GM18519 (cell line): ENCODE results near the gene CDH12.

Experiments used
- ATAC-seq: cut with Tn5 transposase; IDR thresholded peaks from one replicate; pipeline ENCODE4 v1.9.1; 2021; ENCODE audit warnings: mild to moderate bottlenecking, moderate library complexity; ENCODE audit not compliant: unreplicated experiment, low FRiP score

Gene CDH12

GRCh38 chr5:21882074-21882745, 970.9 kb downstream of the CDH12 start:
- no peak for ATAC-seq

- ATAC-seq = no peak
Observed at GRCh38 chr5:21880164-21880563, 973.0 kb downstream of the CDH12 start.

- ATAC-seq = no peak
Observed at GRCh38 chr5:21862986-21863385, 990.2 kb downstream of the CDH12 start.

GRCh38 chr5:21858441-21858840, 994.7 kb downstream of the CDH12 start:
- no peak for ATAC-seq

GRCh38 chr5:21856987-21857386, 996.2 kb downstream of the CDH12 start:
- ATAC-seq = no peak

GRCh38 chr5:21847300-21847699, 1005.8 kb downstream of the CDH12 start:
- ATAC-seq = no peak

- ATAC-seq = no peak
Observed at GRCh38 chr5:21844960-21845359, 1008.2 kb downstream of the CDH12 start.

GRCh38 chr5:21834863-21835262, 1018.3 kb downstream of the CDH12 start:
- ATAC-seq = no peak

GRCh38 chr5:21831145-21831787, 1021.9 kb downstream of the CDH12 start:
- peak; percentile 80 for ATAC-seq

GRCh38 chr5:21826884-21827283, 1026.3 kb downstream of the CDH12 start:
- peak; percentile 39 for ATAC-seq

GRCh38 chr5:21823588-21823987, 1029.6 kb downstream of the CDH12 start:
- ATAC-seq = no peak

GRCh38 chr5:21823076-21823574, 1030.0 kb downstream of the CDH12 start:
- ATAC-seq = no peak

- ATAC-seq = no peak
Observed at GRCh38 chr5:21820527-21820926, 1032.6 kb downstream of the CDH12 start.

GRCh38 chr5:21818370-21818720, 1034.8 kb downstream of the CDH12 start:
- ATAC-seq = no peak

GRCh38 chr5:21817668-21818369, 1035.3 kb downstream of the CDH12 start:
- ATAC-seq = no peak

- peak; percentile 35 for ATAC-seq
Observed at GRCh38 chr5:21810737-21811316, 1042.3 kb downstream of the CDH12 start.

- ATAC-seq = no peak
Observed at GRCh38 chr5:21809611-21810010, 1043.5 kb downstream of the CDH12 start.

GRCh38 chr5:21807953-21808352, 1045.2 kb downstream of the CDH12 start:
- ATAC-seq = peak; percentile 35

- no peak for ATAC-seq
Observed at GRCh38 chr5:21806943-21807342, 1046.2 kb downstream of the CDH12 start.

GRCh38 chr5:21806271-21806670, 1046.9 kb downstream of the CDH12 start:
- no peak for ATAC-seq

- no peak for ATAC-seq
Observed at GRCh38 chr5:21802869-21803490, 1050.2 kb downstream of the CDH12 start.
